ENCODE data around the gene LYAR.

The LYAR gene

DNA sequence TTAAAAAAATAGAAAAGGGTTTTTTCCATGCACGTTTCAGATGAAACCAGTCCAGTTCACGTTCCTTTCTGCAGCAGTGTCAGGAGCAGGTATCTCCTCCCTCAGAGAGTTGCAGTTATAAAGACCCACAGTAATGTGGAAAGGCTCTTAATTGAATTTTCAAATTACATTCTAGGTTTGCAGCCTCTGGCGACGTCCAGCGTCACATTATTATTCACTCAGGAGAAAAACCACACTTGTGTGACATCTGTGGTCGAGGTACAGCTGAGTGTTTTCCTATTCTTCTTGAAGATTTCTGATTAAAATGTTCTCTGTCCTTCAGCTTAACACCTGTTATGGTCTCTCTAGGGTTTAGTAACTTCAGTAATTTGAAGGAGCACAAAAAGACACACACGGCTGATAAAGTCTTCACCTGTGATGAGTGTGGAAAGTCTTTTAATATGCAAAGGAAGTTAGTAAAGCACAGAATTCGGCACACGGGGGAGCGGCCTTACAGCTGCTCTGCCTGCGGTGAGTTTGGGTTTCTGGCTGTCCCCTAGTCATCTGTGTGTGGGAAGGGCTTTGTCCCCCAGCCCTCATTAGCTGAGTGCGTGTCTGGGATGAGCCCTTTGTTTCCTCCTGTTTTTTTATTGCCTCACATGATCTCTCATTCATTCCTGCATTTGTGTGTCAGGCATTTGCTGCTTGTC, 25.7 kb upstream of the LYAR start:
- TF ChIP-seq, protein P1, sequence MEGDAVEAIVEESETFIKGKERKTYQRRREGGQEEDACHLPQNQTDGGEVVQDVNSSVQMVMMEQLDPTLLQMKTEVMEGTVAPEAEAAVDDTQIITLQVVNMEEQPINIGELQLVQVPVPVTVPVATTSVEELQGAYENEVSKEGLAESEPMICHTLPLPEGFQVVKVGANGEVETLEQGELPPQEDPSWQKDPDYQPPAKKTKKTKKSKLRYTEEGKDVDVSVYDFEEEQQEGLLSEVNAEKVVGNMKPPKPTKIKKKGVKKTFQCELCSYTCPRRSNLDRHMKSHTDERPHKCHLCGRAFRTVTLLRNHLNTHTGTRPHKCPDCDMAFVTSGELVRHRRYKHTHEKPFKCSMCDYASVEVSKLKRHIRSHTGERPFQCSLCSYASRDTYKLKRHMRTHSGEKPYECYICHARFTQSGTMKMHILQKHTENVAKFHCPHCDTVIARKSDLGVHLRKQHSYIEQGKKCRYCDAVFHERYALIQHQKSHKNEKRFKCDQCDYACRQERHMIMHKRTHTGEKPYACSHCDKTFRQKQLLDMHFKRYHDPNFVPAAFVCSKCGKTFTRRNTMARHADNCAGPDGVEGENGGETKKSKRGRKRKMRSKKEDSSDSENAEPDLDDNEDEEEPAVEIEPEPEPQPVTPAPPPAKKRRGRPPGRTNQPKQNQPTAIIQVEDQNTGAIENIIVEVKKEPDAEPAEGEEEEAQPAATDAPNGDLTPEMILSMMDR (conservative IDR thresholded peaks at IDR 0.05; ENCODE audit: low read length) = no peak
- no peak for DNase-seq (ENCODE audit: low read depth)
- no peak overlapping the region for H3K4me3 ChIP-seq (ENCODE audit: low read length)

DNA sequence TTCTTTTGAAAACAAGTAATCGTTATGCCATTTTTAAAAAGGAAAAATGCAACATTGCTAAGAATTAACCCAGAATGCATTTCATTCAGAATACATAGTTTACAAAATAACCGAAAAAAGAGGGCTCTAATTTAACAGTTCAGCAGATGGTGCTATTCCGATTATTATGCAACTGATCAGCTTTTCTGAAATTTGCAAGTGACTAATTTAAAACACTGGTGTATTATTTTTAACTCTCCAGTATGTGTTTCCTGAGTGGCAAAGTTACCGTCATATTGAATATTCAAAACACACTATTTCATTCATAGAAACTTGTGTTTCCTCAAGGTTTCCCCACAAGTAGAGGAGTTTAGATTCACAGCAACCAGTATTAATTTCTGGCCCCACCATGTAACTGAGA, 21.2 kb upstream of the LYAR start:
- TF ChIP-seq, protein P1 (conservative IDR thresholded peaks at IDR 0.05; ENCODE audit: low read length) = no peak; the same call in 1 of the 2 replicates
- H3K4me3 ChIP-seq (ENCODE audit: low read length) = no peak overlapping the region
- DNase-seq (ENCODE audit: low read depth) = peak; percentile 31

DNA sequence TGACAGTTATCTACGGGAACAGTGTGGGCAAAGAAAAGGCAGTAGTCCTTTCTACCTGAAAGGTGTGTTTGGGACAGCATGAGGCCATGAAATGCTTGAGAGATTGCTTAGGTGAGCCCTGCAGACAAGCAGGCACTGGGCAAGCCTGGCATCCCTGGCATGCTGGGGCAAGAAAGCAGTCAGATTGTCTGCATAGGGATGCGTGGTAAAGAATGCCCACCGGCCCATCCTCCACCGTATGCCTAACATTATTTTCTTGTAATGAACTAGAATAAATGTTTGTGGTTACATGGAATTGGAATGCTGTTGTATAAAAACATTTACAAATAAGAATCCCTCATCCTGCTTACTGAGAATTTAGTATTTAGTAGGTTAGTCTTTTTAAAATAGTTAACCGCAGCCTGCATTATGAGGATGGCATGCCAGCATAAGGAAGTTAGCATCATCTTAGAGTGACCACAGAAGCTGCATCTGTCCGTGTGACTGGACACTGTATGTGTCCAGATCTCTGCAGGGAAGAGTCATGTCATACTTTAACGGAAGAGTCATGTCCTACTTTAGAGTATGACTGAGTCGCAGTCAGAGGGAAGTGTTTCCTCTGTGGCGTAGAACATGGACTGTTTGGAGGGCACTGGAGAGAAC, 19.0 kb upstream of the LYAR start:
- H3K4me3 ChIP-seq (ENCODE audit: low read length) = no peak overlapping the region
- peak; percentile 87 for DNase-seq (ENCODE audit: low read depth)
- TF ChIP-seq, protein P1 (conservative IDR thresholded peaks at IDR 0.05; ENCODE audit: low read length) = no peak

DNA sequence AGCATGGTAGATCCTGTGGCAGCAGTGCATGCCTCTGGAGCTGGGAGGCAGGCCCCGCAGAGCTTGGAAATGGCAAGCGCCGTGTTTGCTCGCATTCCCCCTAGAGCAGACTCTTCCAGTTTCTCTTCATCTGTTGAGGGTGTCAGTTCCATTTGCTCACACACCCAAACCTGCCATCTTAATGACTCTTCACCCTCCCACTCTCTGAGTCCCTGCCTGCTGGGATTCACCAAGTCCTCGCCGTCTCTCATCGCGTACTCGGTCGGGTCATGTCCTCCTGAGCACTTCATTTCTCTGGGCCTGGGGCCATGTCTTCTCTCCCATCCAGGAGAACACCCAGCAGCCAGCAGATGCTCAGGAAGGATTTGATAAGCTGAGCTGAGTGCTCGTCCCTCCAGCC, 17.0 kb upstream of the LYAR start:
- TF ChIP-seq, protein P1 (conservative IDR thresholded peaks at IDR 0.05; ENCODE audit: low read length) = no peak
- no peak overlapping the region for H3K4me3 ChIP-seq (ENCODE audit: low read length)
- DNase-seq (ENCODE audit: low read depth) = no peak

DNA sequence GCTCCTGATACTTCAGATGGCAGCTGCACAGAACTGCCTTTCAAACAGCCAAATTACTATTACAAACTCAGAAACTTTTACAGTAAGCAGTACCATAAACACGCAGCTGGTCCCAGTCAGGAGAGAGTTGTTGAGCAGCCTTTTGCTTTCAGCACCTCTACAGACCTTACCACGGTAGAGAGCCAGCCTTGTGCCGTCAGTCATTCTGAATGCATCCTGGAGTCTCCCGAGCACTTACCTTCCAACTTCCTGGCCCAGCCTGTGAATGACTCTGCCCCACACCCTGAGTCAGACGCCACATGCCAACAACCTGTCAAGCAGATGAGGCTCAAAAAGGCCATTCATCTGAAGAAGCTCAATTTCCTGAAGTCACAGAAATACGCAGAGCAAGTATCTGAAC, 12.5 kb upstream of the LYAR start:
- TF ChIP-seq, protein P1 (conservative IDR thresholded peaks at IDR 0.05; ENCODE audit: low read length) = no peak
- H3K4me3 ChIP-seq (ENCODE audit: low read length) = no peak overlapping the region
- DNase-seq (ENCODE audit: low read depth) = no peak

DNA sequence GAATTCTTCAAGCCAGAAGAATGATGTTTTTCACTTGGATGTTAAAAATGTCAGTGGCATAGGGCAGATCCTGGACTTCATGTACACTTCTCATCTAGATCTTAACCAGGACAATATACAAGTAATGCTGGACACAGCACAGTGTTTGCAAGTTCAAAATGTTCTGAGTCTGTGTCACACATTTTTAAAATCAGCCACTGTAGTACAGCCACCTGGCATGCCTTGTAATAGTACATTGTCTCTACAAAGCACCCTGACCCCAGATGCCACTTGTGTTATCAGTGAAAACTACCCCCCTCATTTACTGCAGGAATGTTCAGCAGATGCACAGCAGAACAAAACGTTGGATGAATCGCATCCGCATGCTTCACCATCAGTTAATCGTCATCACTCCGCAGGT, 12.0 kb upstream of the LYAR start:
- DNase-seq (ENCODE audit: low read depth) = no peak
- no peak overlapping the region for H3K4me3 ChIP-seq (ENCODE audit: low read length)
- TF ChIP-seq, protein P1 (conservative IDR thresholded peaks at IDR 0.05; ENCODE audit: low read length) = no peak

DNA sequence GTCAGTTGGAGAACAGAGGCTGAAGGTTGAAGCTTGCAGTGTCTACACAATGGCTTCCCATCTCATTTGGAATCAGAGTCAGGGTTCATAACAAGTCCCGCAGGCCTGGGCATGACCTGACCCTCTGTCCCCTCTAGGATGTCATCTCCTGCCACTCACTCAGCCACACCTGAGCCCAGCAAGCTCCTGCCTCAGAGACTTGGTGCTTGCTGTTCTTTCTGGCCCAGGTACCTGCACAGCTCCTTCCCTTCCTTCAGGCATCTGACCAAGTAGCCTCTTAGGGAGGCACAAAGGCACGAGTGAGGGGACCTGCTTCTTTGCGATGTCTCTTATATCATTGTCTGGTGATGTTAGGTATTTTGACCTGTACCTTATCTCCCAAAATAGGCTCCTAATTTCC, 9.1 kb upstream of the LYAR start:
- no peak overlapping the region for H3K4me3 ChIP-seq (ENCODE audit: low read length)
- no peak for DNase-seq (ENCODE audit: low read depth)
- TF ChIP-seq, protein P1 (conservative IDR thresholded peaks at IDR 0.05; ENCODE audit: low read length) = no peak

All from AG10803 (cell line).